ENCODE results near the gene COL20A1.

GRCh38 chr20:63356511-63356910, 63.5 kb downstream of the COL20A1 start:
- TF ChIP-seq CTCF (IDR thresholded peaks at IDR 0.05) (no peak), POLR2A (IDR thresholded peaks at IDR 0.05) (no peak)
